Stimulated activated memory B cell treated with anti-CD40 and anti-IgM and Interleukin-4, amounts not matched to agents 10 μg/mL and 1 μg/mL and 100 μg/mL, for 72 hours (primary cell): ENCODE data around the gene SMPD1.

Experiments
- ATAC-seq: fragments of 150-1000 bp; cut with Tn5 transposase; 2 replicates; pipeline ENCODE4 v1.10.0; 2021
- H3K27ac Mint-ChIP-seq: one replicate; pipeline ENCODE4 v1.8.0; 2022; ENCODE audit warnings: mild to moderate bottlenecking, mixed read lengths
- H3K27me3 Mint-ChIP-seq: one replicate; pipeline ENCODE4 v1.8.0; 2022; ENCODE audit warnings: mixed read lengths
- H3K36me3 Mint-ChIP-seq: one replicate; pipeline ENCODE4 v1.8.0; 2022; ENCODE audit warnings: mixed read lengths
- H3K4me1 Mint-ChIP-seq: one replicate; pipeline ENCODE4 v1.8.0; 2022; ENCODE audit warnings: mixed read lengths
- H3K4me3 Mint-ChIP-seq: one replicate; pipeline ENCODE4 v1.8.0; 2022; ENCODE audit warnings: mild to moderate bottlenecking, moderate library complexity, mixed read lengths
- H3K9me3 Mint-ChIP-seq: one replicate; pipeline ENCODE4 v1.8.0; 2022; ENCODE audit warnings: mixed read lengths

SMPD1 gene

GRCh38 chr11:6401464-6401863 is 11.2 kb downstream of the SMPD1 start:
- H3K4me1 Mint-ChIP-seq: peaks cover 40% of the 10 kb centered on the region
- H3K27ac Mint-ChIP-seq: no peak overlapping the region
- peaks cover 7% of the 10 kb centered on the region for H3K36me3 Mint-ChIP-seq

GRCh38 chr11:6402061-6402470 is 11.8 kb downstream of the SMPD1 start:
- Mint-ChIP-seq H3K4me3 (peak overlapping the region; percentile 64), H3K36me3 (peaks cover 5% of the 10 kb centered on the region), H3K4me1 (peaks cover 45% of the 10 kb centered on the region), H3K27ac (peak overlapping the region; percentile 84), H3K27me3 (no peaks in the 10 kb centered on the region), H3K9me3 (no peaks in the 10 kb centered on the region)
- peak; percentile 48 for ATAC-seq

More at GRCh38 chr11:6401464-6401863, 11.2 kb downstream of the SMPD1 start:
- H3K4me3 Mint-ChIP-seq: no peak overlapping the region
- no peak for ATAC-seq
- H3K27me3 Mint-ChIP-seq: no peaks in the 10 kb centered on the region
- no peaks in the 10 kb centered on the region for H3K9me3 Mint-ChIP-seq

- Mint-ChIP-seq H3K4me3 (peak overlapping the region; percentile 64), H3K27me3 (no peaks in the 10 kb centered on the region), H3K27ac (peak overlapping the region; percentile 84), H3K4me1 (peaks cover 49% of the 10 kb centered on the region), H3K9me3 (no peaks in the 10 kb centered on the region), H3K36me3 (peaks cover 5% of the 10 kb centered on the region)
- ATAC-seq: peak; percentile 90
Observed at GRCh38 chr11:6402561-6402981, 12.3 kb downstream of the SMPD1 start.

- Mint-ChIP-seq H3K36me3 (peaks cover 5% of the 10 kb centered on the region), H3K9me3 (no peaks in the 10 kb centered on the region), H3K4me1 (peaks cover 53% of the 10 kb centered on the region), H3K27me3 (no peaks in the 10 kb centered on the region), H3K27ac (peak overlapping the region; percentile 84), H3K4me3 (no peak overlapping the region)
- no peak for ATAC-seq
Observed at GRCh38 chr11:6403539-6403938, 13.3 kb downstream of the SMPD1 start.

GRCh38 chr11:6404342-6405051 is 14.2 kb downstream of the SMPD1 start:
- Mint-ChIP-seq H3K4me3 (no peak overlapping the region), H3K9me3 (no peaks in the 10 kb centered on the region), H3K27me3 (no peaks in the 10 kb centered on the region), H3K4me1 (peaks cover 53% of the 10 kb centered on the region), H3K27ac (no peak overlapping the region), H3K36me3 (peaks cover 5% of the 10 kb centered on the region)
- ATAC-seq: no peak

GRCh38 chr11:6405052-6405667 is 14.9 kb downstream of the SMPD1 start:
- H3K9me3 Mint-ChIP-seq: no peaks in the 10 kb centered on the region
- no peaks in the 10 kb centered on the region for H3K27me3 Mint-ChIP-seq
- peaks cover 53% of the 10 kb centered on the region for H3K4me1 Mint-ChIP-seq
- H3K27ac Mint-ChIP-seq: no peak overlapping the region
- H3K4me3 Mint-ChIP-seq: no peak overlapping the region
- no peak for ATAC-seq
- peaks cover 5% of the 10 kb centered on the region for H3K36me3 Mint-ChIP-seq

GRCh38 chr11:6405846-6406245 is 15.6 kb downstream of the SMPD1 start:
- ATAC-seq: no peak
- no peaks in the 10 kb centered on the region for H3K27me3 Mint-ChIP-seq
- peaks cover 53% of the 10 kb centered on the region for H3K4me1 Mint-ChIP-seq
- peaks cover 4% of the 10 kb centered on the region for H3K36me3 Mint-ChIP-seq
- no peak overlapping the region for H3K4me3 Mint-ChIP-seq
- H3K27ac Mint-ChIP-seq: no peak overlapping the region
- H3K9me3 Mint-ChIP-seq: no peaks in the 10 kb centered on the region

GRCh38 chr11:6406370-6406769 is 16.1 kb downstream of the SMPD1 start:
- Mint-ChIP-seq H3K36me3 (peaks cover 5% of the 10 kb centered on the region), H3K27ac (no peak overlapping the region), H3K27me3 (no peaks in the 10 kb centered on the region), H3K4me3 (no peak overlapping the region), H3K4me1 (peaks cover 53% of the 10 kb centered on the region), H3K9me3 (no peaks in the 10 kb centered on the region)
- no peak for ATAC-seq

GRCh38 chr11:6410695-6411430 is 20.6 kb downstream of the SMPD1 start:
- H3K27me3 Mint-ChIP-seq: no peaks in the 10 kb centered on the region

GRCh38 chr11:6411594-6412031 is 21.3 kb downstream of the SMPD1 start:
- peaks cover 5% of the 10 kb centered on the region for H3K36me3 Mint-ChIP-seq
- H3K4me3 Mint-ChIP-seq: no peak overlapping the region
- H3K4me1 Mint-ChIP-seq: peaks cover 19% of the 10 kb centered on the region
- no peaks in the 10 kb centered on the region for H3K27me3 Mint-ChIP-seq
- H3K27ac Mint-ChIP-seq: no peak overlapping the region
- no peaks in the 10 kb centered on the region for H3K9me3 Mint-ChIP-seq
- no peak for ATAC-seq

More at GRCh38 chr11:6410695-6411430, 20.6 kb downstream of the SMPD1 start:
- Mint-ChIP-seq H3K36me3 (peaks cover 5% of the 10 kb centered on the region), H3K4me1 (peaks cover 27% of the 10 kb centered on the region), H3K9me3 (no peaks in the 10 kb centered on the region), H3K27ac (no peak overlapping the region), H3K4me3 (no peak overlapping the region)
- no peak for ATAC-seq

- Mint-ChIP-seq H3K27me3 (no peaks in the 10 kb centered on the region), H3K27ac (no peak overlapping the region), H3K4me1 (peaks cover 7% of the 10 kb centered on the region), H3K9me3 (no peaks in the 10 kb centered on the region), H3K4me3 (no peak overlapping the region), H3K36me3 (peaks cover 5% of the 10 kb centered on the region)
- no peak for ATAC-seq
Observed at GRCh38 chr11:6413791-6414201, 23.5 kb downstream of the SMPD1 start.

- H3K36me3 Mint-ChIP-seq: peaks cover 5% of the 10 kb centered on the region
Observed at GRCh38 chr11:6414874-6415328, 24.6 kb downstream of the SMPD1 start.

GRCh38 chr11:6415797-6416196 is 25.5 kb downstream of the SMPD1 start:
- ATAC-seq: no peak
- no peak overlapping the region for H3K27ac Mint-ChIP-seq
- H3K4me1 Mint-ChIP-seq: peaks cover 12% of the 10 kb centered on the region
- peaks cover 2% of the 10 kb centered on the region for H3K36me3 Mint-ChIP-seq
- H3K9me3 Mint-ChIP-seq: no peaks in the 10 kb centered on the region
- no peak overlapping the region for H3K4me3 Mint-ChIP-seq
- H3K27me3 Mint-ChIP-seq: no peaks in the 10 kb centered on the region

More at GRCh38 chr11:6414874-6415328, 24.6 kb downstream of the SMPD1 start:
- no peaks in the 10 kb centered on the region for H3K9me3 Mint-ChIP-seq
- H3K27ac Mint-ChIP-seq: no peak overlapping the region
- H3K27me3 Mint-ChIP-seq: no peaks in the 10 kb centered on the region
- ATAC-seq: no peak
- peaks cover 12% of the 10 kb centered on the region for H3K4me1 Mint-ChIP-seq
- no peak overlapping the region for H3K4me3 Mint-ChIP-seq

GRCh38 chr11:6417907-6418556 is 27.8 kb downstream of the SMPD1 start:
- no peaks in the 10 kb centered on the region for H3K36me3 Mint-ChIP-seq
- no peak for ATAC-seq
- no peak overlapping the region for H3K27ac Mint-ChIP-seq
- H3K4me3 Mint-ChIP-seq: no peak overlapping the region
- no peaks in the 10 kb centered on the region for H3K9me3 Mint-ChIP-seq
- H3K27me3 Mint-ChIP-seq: peaks cover 9% of the 10 kb centered on the region
- peaks cover 8% of the 10 kb centered on the region for H3K4me1 Mint-ChIP-seq

GRCh38 chr11:6418557-6419008 is 28.3 kb downstream of the SMPD1 start:
- Mint-ChIP-seq H3K4me3 (no peak overlapping the region), H3K36me3 (no peaks in the 10 kb centered on the region), H3K27me3 (peaks cover 14% of the 10 kb centered on the region), H3K27ac (no peak overlapping the region), H3K4me1 (peaks cover 5% of the 10 kb centered on the region), H3K9me3 (no peaks in the 10 kb centered on the region)
- ATAC-seq: no peak
